H9 (cell line): ENCODE measurements around the gene C1QTNF1. TPM values are rescaled to one million over a fixed set of nuclear protein-coding genes. Genes with fewer than 3 reads are reported as not detected.

Source experiments
- DNase-seq: peaks from one replicate; pipeline ENCODE4 v3.0.0-alpha.2; 2017
- H2AFZ ChIP-seq: one replicate; pipeline ENCODE4 v1.6.1; 2013; ENCODE audit warnings: mild to moderate bottlenecking, low read length, control low read depth, moderate library complexity
- H2AK5ac ChIP-seq: 2 replicates; pipeline ENCODE4 v1.6.1; 2013; ENCODE audit warnings: low read length, control low read depth, mixed read lengths; ENCODE audit not compliant: insufficient read length
- H2BK120ac ChIP-seq: one replicate; pipeline ENCODE4 v1.6.1; 2013; ENCODE audit warnings: low read depth, mild to moderate bottlenecking, low read length, control low read depth, inconsistent platforms; ENCODE audit not compliant: poor library complexity, severe bottlenecking
- H2BK12ac ChIP-seq: 2 replicates; pipeline ENCODE4 v1.6.1; 2013; ENCODE audit warnings: low read length, control low read depth, mixed read lengths, low read depth; ENCODE audit not compliant: insufficient read length
- H2BK15ac ChIP-seq: 2 replicates; pipeline ENCODE4 v1.6.1; 2013; ENCODE audit warnings: low read depth, low read length, control low read depth
- H2BK20ac ChIP-seq: one replicate; pipeline ENCODE4 v1.6.1; 2013; ENCODE audit warnings: low read depth, mild to moderate bottlenecking, low read length, control low read depth, inconsistent platforms; ENCODE audit not compliant: poor library complexity, severe bottlenecking
- H2BK5ac ChIP-seq: 2 replicates; pipeline ENCODE4 v1.6.1; 2013; ENCODE audit warnings: low read length, control low read depth, mixed read lengths; ENCODE audit not compliant: insufficient read length
- H3K14ac ChIP-seq: 2 replicates; pipeline ENCODE4 v1.6.1; 2013; ENCODE audit warnings: low read length, control low read depth; ENCODE audit not compliant: insufficient read depth
- H3K18ac ChIP-seq: 2 replicates; pipeline ENCODE4 v1.6.1; 2013; ENCODE audit warnings: low read depth, mild to moderate bottlenecking, mixed read lengths, low read length, control low read depth; ENCODE audit not compliant: insufficient read length
- H3K23ac ChIP-seq: 2 replicates; pipeline ENCODE4 v1.6.1; 2013; ENCODE audit warnings: low read length, control low read depth, mixed read lengths, low read depth; ENCODE audit not compliant: insufficient read length
- H3K23me2 ChIP-seq: 2 replicates; pipeline ENCODE4 v1.6.1; 2013; ENCODE audit warnings: low read depth, mild to moderate bottlenecking, mixed read lengths, low read length, control low read depth; ENCODE audit not compliant: insufficient read length, poor library complexity, severe bottlenecking
- H3K27ac ChIP-seq: 2 replicates; pipeline ENCODE4 v1.5.1; 2013; ENCODE audit warnings: low read length, control low read depth, mixed read lengths, low read depth; ENCODE audit not compliant: insufficient read length
- H3K27me3 ChIP-seq: 2 replicates; pipeline ENCODE4 v1.6.1; 2013; ENCODE audit warnings: low read length, control low read depth, inconsistent platforms; ENCODE audit not compliant: insufficient read depth
- H3K4ac ChIP-seq: 2 replicates; pipeline ENCODE4 v1.6.1; 2013; ENCODE audit warnings: low read depth, mild to moderate bottlenecking, control low read depth, inconsistent platforms, low read length, moderate library complexity
- H3K4me1 ChIP-seq: 2 replicates; pipeline ENCODE4 v1.6.1; 2013; ENCODE audit warnings: low read length, control low read depth, inconsistent platforms; ENCODE audit not compliant: insufficient read depth
- H3K4me2 ChIP-seq: 2 replicates; pipeline ENCODE4 v1.6.1; 2013; ENCODE audit warnings: low read length, control low read depth, mixed read lengths; ENCODE audit not compliant: insufficient read length, insufficient read depth
- H3K56ac ChIP-seq: 2 replicates; pipeline ENCODE4 v1.6.1; 2013; ENCODE audit warnings: low read depth, mild to moderate bottlenecking, mixed read lengths, low read length, control low read depth; ENCODE audit not compliant: insufficient read length
- H3K79me1 ChIP-seq: 2 replicates; pipeline ENCODE4 v1.6.1; 2013; ENCODE audit warnings: low read depth, mild to moderate bottlenecking, moderate library complexity, low read length, control low read depth, inconsistent platforms; ENCODE audit not compliant: insufficient read depth, poor library complexity, severe bottlenecking
- H3K79me2 ChIP-seq: 2 replicates; pipeline ENCODE4 v1.6.1; 2013; ENCODE audit warnings: low read length, control low read depth, inconsistent platforms; ENCODE audit not compliant: insufficient read depth
- H3K9ac ChIP-seq: 2 replicates; pipeline ENCODE4 v1.6.1; 2013; ENCODE audit warnings: low read length, control low read depth, mixed read lengths; ENCODE audit not compliant: insufficient read length; ENCODE audit errors: extremely low read depth
- H3K9me3 ChIP-seq: one replicate; pipeline ENCODE4 v1.6.1; 2013; ENCODE audit warnings: low read depth, low read length, inconsistent platforms; ENCODE audit not compliant: control insufficient read depth
- H3T11ph ChIP-seq: one replicate; pipeline ENCODE4 v1.6.1; 2013; ENCODE audit warnings: mild to moderate bottlenecking, low read length, control low read depth, inconsistent platforms
- H4K20me1 ChIP-seq: one replicate; pipeline ENCODE4 v1.6.1; 2013; ENCODE audit not compliant: control insufficient read depth, insufficient read length, insufficient read depth
- H4K5ac ChIP-seq: 2 replicates; pipeline ENCODE4 v1.6.1; 2013; ENCODE audit warnings: low read depth, mild to moderate bottlenecking, mixed read lengths, low read length, control low read depth; ENCODE audit not compliant: insufficient read length
- H4K8ac ChIP-seq: replicated peaks from 2 replicates; pipeline ENCODE4 v1.6.1; 2013; ENCODE audit warnings: low read length, control low read depth, mixed read lengths, low read depth; ENCODE audit not compliant: insufficient read length
- H4K91ac ChIP-seq: 2 replicates; pipeline ENCODE4 v1.6.1; 2013; ENCODE audit warnings: low read depth, mild to moderate bottlenecking, moderate library complexity, mixed read lengths, low read length, control low read depth; ENCODE audit not compliant: insufficient read length
- H3K27ac Mint-ChIP-seq, 3 experiments: 2 replicates in 2 of 3; 3 replicates in 1 of 3; pipeline ENCODE4 v1.8.0; 2020 to 2021; ENCODE audit warnings: mixed read lengths in 3 of 3, mild to moderate bottlenecking in 1 of 3, moderate library complexity in 1 of 3
- H3K27me3 Mint-ChIP-seq: 2 replicates; pipeline ENCODE4 v1.8.0; 2021; ENCODE audit warnings: low read depth, mild to moderate bottlenecking, moderate library complexity, mixed read lengths
- H3K36me3 Mint-ChIP-seq, 3 experiments: 2 replicates in 2 of 3; 3 replicates in 1 of 3; pipeline ENCODE4 v1.8.0; 2020 to 2021; ENCODE audit warnings: low read depth in 3 of 3, mixed read lengths in 3 of 3; ENCODE audit not compliant: insufficient read depth in 1 of 3
- H3K4me1 Mint-ChIP-seq, 2 experiments: 2 replicates each; pipeline ENCODE4 v1.8.0; 2020; ENCODE audit warnings: mixed read lengths in 2 of 2
- H3K4me3 Mint-ChIP-seq, 2 experiments: 2 replicates in 1 of 2; 3 replicates in 1 of 2; pipeline ENCODE4 v1.8.0; 2020 to 2021; ENCODE audit warnings: mild to moderate bottlenecking in 2 of 2, mixed read lengths in 2 of 2, moderate library complexity in 1 of 2
- H3K9me3 Mint-ChIP-seq, 2 experiments: 2 replicates in 1 of 2; 3 replicates in 1 of 2; pipeline ENCODE4 v1.8.0; 2020; ENCODE audit warnings: mild to moderate bottlenecking in 2 of 2, mixed read lengths in 2 of 2, moderate library complexity in 1 of 2
- WGBS: extraction: QIAGEN DNeasy Blood & Tissue Kit; methylation state at CpG from one replicate; pipeline ENCODE4 v1.1.7; 2013; ENCODE audit warnings: missing lambda C conversion rate, low lambda C conversion rate, mixed read lengths; ENCODE audit not compliant: insufficient read length; ENCODE audit errors: extremely low coverage; 5-methylcytosine and 5-hydroxymethylcytosine counted together
- total RNA-seq: library from RNA; stranded (reverse); gene quantifications from 2 replicates; pipeline ENCODE4 v1.2.1, GENCODE V29; 2021
- TF ChIP-seq, protein P1 (sequence below): fragments of 200-600 bp; sonication (generic); conservative IDR thresholded peaks from 3 replicates; pipeline ENCODE4 v1.8.0; 2021; ENCODE audit warnings: antibody characterized with exemption, mild to moderate bottlenecking

Gene C1QTNF1
- total RNA-seq, 1 experiment from 2014 or later: 0.96 TPM

- no peak overlapping the region for H3K18ac ChIP-seq
- no peak overlapping the region for H3K4me2 ChIP-seq
- no peak overlapping the region for H4K5ac ChIP-seq
- H3K4me1 ChIP-seq: no peaks in the 10 kb centered on the region
- TF ChIP-seq, protein P1, sequence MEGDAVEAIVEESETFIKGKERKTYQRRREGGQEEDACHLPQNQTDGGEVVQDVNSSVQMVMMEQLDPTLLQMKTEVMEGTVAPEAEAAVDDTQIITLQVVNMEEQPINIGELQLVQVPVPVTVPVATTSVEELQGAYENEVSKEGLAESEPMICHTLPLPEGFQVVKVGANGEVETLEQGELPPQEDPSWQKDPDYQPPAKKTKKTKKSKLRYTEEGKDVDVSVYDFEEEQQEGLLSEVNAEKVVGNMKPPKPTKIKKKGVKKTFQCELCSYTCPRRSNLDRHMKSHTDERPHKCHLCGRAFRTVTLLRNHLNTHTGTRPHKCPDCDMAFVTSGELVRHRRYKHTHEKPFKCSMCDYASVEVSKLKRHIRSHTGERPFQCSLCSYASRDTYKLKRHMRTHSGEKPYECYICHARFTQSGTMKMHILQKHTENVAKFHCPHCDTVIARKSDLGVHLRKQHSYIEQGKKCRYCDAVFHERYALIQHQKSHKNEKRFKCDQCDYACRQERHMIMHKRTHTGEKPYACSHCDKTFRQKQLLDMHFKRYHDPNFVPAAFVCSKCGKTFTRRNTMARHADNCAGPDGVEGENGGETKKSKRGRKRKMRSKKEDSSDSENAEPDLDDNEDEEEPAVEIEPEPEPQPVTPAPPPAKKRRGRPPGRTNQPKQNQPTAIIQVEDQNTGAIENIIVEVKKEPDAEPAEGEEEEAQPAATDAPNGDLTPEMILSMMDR: no peak
- H2AFZ ChIP-seq: no peak overlapping the region
- Mint-ChIP-seq H3K27ac (no peak overlapping the region), H3K27me3 (peaks cover 70% of the 10 kb centered on the region), H3K36me3 (peaks cover 7 to 59% (median 25%) of the 10 kb centered on the region in 3 experiments; a peak in 6 of 7 replicates), H3K4me1 (no peaks in the 10 kb centered on the region), H3K9me3 (no peaks in the 10 kb centered on the region), H3K4me3 (no peak overlapping the region)
- H2BK120ac ChIP-seq: no peak overlapping the region
- no peak overlapping the region for H3K56ac ChIP-seq
- no peak overlapping the region for H3T11ph ChIP-seq
- H2BK20ac ChIP-seq: no peak overlapping the region
- H4K8ac ChIP-seq: no peak overlapping the region
- H3K27ac ChIP-seq: no peak overlapping the region
- H3K9ac ChIP-seq: no peak overlapping the region
- no peak overlapping the region for H2BK5ac ChIP-seq
- H3K4ac ChIP-seq: no peak overlapping the region
- no CpG with 5 or more reads among the region's 28 CpGs for WGBS
- H3K23me2 ChIP-seq: no peaks in the 10 kb centered on the region
- no peak for DNase-seq
- H3K23ac ChIP-seq: no peak overlapping the region
- peaks cover 11% of the 10 kb centered on the region for H3K27me3 ChIP-seq
- H2BK12ac ChIP-seq: no peak overlapping the region
- no peaks in the 10 kb centered on the region for H3K9me3 ChIP-seq
- no peak overlapping the region for H2BK15ac ChIP-seq
- H2AK5ac ChIP-seq: no peak overlapping the region
- no peak overlapping the region for H4K91ac ChIP-seq
- H3K14ac ChIP-seq: no peak overlapping the region
- H4K20me1 ChIP-seq: no peaks in the 10 kb centered on the region
- no peaks in the 10 kb centered on the region for H3K79me2 ChIP-seq
- no peaks in the 10 kb centered on the region for H3K79me1 ChIP-seq
These were observed 25.5 kb upstream of the C1QTNF1 start for GRCh38 chr17:78998311-78999055.
